ENCODE data around the gene RAD51B.

GRCh38 chr14:68127166-68127565 lies 307.6 kb downstream of the RAD51B start:
- no peak for TF ChIP-seq POLR2A (IDR thresholded peaks at IDR 0.05)
- TF ChIP-seq, protein P1, sequence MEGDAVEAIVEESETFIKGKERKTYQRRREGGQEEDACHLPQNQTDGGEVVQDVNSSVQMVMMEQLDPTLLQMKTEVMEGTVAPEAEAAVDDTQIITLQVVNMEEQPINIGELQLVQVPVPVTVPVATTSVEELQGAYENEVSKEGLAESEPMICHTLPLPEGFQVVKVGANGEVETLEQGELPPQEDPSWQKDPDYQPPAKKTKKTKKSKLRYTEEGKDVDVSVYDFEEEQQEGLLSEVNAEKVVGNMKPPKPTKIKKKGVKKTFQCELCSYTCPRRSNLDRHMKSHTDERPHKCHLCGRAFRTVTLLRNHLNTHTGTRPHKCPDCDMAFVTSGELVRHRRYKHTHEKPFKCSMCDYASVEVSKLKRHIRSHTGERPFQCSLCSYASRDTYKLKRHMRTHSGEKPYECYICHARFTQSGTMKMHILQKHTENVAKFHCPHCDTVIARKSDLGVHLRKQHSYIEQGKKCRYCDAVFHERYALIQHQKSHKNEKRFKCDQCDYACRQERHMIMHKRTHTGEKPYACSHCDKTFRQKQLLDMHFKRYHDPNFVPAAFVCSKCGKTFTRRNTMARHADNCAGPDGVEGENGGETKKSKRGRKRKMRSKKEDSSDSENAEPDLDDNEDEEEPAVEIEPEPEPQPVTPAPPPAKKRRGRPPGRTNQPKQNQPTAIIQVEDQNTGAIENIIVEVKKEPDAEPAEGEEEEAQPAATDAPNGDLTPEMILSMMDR (IDR thresholded peaks at IDR 0.05), result no peak
